Lung (tissue), 12 donors: ENCODE data around the gene HSD3B7. TPM values are rescaled to one million over a fixed set of nuclear protein-coding genes. Genes with fewer than 3 reads are reported as not detected.

Source experiments
- ATAC-seq: fragments of 200-7000 bp; cut with Tn5 transposase; one replicate; pipeline ENCODE4 v1.9.1; 2020; ENCODE audit warnings: moderate number of reproducible peaks; ENCODE audit not compliant: insufficient read depth, low FRiP score
- DNase-seq, 3 donors: peaks; one replicate each; pipeline ENCODE4 v3.0.0-alpha.2; 2013 to 2017
- H3K27ac ChIP-seq, 2 donors: one replicate each; pipeline ENCODE4 v1.5.1; 2013; ENCODE audit warnings: mild to moderate bottlenecking in 2 of 2, moderate library complexity in 2 of 2, control low read depth in 1 of 2, inconsistent platforms in 1 of 2, low read depth in 1 of 2, low read length in 1 of 2
- H3K27me3 ChIP-seq, 3 donors: one replicate each; pipeline ENCODE4 v1.5.1; 2013; ENCODE audit warnings: low read length in 2 of 3; ENCODE audit not compliant: control insufficient read depth in 3 of 3, insufficient read depth in 3 of 3
- H3K36me3 ChIP-seq, 4 donors: one replicate each; pipeline ENCODE4 v1.5.1; 2013; ENCODE audit warnings: low read length in 4 of 4, mild to moderate bottlenecking in 1 of 4, moderate library complexity in 1 of 4; ENCODE audit not compliant: control insufficient read depth in 4 of 4, insufficient read depth in 4 of 4
- H3K4me1 ChIP-seq, 5 donors: one replicate each; pipeline ENCODE4 v1.5.1; 2013; ENCODE audit warnings: low read length in 5 of 5, mild to moderate bottlenecking in 2 of 5, moderate library complexity in 1 of 5; ENCODE audit not compliant: control insufficient read depth in 5 of 5, insufficient read depth in 5 of 5
- H3K4me3 ChIP-seq: one replicate; pipeline ENCODE4 v1.5.1; 2013; ENCODE audit warnings: mild to moderate bottlenecking, control low read depth, moderate library complexity
- H3K9ac ChIP-seq, 2 donors: one replicate each; pipeline ENCODE4 v1.5.1; 2013; ENCODE audit warnings: low read length in 2 of 2, control low read depth in 1 of 2; ENCODE audit not compliant: insufficient read depth in 1 of 2
- H3K9me3 ChIP-seq, 4 donors: one replicate each; pipeline ENCODE4 v1.5.1; 2013; ENCODE audit warnings: low read length in 3 of 4, mild to moderate bottlenecking in 1 of 4, moderate library complexity in 1 of 4; ENCODE audit not compliant: control insufficient read depth in 4 of 4, insufficient read depth in 3 of 4
- CTCF ChIP-seq: IDR thresholded peaks from 2 replicates; pipeline ENCODE4 v1.5.1; 2012; ENCODE audit warnings: mild to moderate bottlenecking; ENCODE audit errors: control extremely low read depth, extremely low read depth
- WGBS, 2 donors: extraction: QIAGEN DNeasy Blood & Tissue Kit; methylation state at CpG; one replicate each; pipeline ENCODE4 v1.1.7; 2013; 5-methylcytosine and 5-hydroxymethylcytosine counted together
- polyA plus RNA-seq, 2 donors: library from polyadenylated mRNA; stranded (reverse); fragments of 200-250 nt; gene quantifications; one replicate each; pipeline ENCODE4 v1.2.1, GENCODE V29; 2013
- total RNA-seq, 2 donors: library from RNA; depleted of rRNA in 1 of 2; stranded (reverse); fragments of >200 nt in 1 of 2; gene quantifications; one replicate each; pipeline ENCODE4 v1.2.1, GENCODE V29; 2014 to 2021
- donor health status: control.
- donor health status: control.
- donor health status: Bipolar disorder and iron deficiency.
- donor health status: healthy.
- donor health status: DM: yes; HTN: yes; CAD: no.

The HSD3B7 gene
- total and polyA plus RNA-seq, 4 donors: 6.2 to 34.5 (median 20.7) TPM

DNA sequence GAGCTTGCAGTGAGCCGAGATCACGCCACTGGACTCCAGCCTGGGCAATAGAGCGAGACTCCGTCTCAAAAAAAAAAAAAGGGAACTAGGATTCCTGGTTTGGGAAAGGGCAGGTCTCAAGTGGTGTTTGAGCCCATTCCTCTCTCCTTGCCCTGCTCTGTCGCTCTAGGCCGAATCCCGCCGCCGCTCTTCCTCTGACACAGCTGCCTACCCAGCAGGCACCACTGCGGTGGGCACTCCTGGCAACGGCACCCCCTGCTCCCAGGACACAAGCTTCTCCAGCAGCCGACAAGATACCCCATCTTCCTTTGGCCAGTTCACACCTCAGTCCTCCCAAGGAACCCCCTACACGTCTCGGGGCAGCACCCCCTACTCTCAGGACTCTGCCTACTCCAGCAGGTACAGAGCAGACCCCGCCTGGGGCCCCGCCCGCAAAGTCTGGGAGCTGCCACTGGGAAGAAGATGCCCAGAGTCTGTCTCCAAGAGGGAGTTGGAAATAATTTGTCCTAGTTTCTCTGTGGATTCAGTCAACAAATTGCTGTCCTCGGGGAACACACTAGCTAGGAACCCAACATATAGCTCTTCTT, 21.0 kb upstream of the HSD3B7 start:
- H3K4me3 ChIP-seq: no peak overlapping the region
- H3K27ac ChIP-seq: no peak overlapping the region
- H3K4me1 ChIP-seq: peaks cover 0 to 1% (median 0%) of the 10 kb centered on the region in 5 donors
- no peaks in the 10 kb centered on the region for H3K9me3 ChIP-seq
- ATAC-seq (no peak), DNase-seq (no peak)
- TF ChIP-seq CTCF: no peak
- 94 to 98% methylated on average over 18 of the region's 18 CpGs for WGBS, 2 donors
- H3K36me3 ChIP-seq: peaks cover 32 to 63% (median 47%) of the 10 kb centered on the region in 4 donors
- no peak overlapping the region for H3K9ac ChIP-seq
- no peaks in the 10 kb centered on the region for H3K27me3 ChIP-seq

GRCh38 chr16:30964574-30965226, 20.3 kb upstream of the HSD3B7 start:
- Histone ChIP-seq H3K27ac (no peak overlapping the region), H3K9me3 (no peaks in the 10 kb centered on the region), H3K4me1 (no peaks in the 10 kb centered on the region), H3K27me3 (no peaks in the 10 kb centered on the region), H3K36me3 (peaks cover 38 to 67% (median 49%) of the 10 kb centered on the region in 4 donors), H3K9ac (no peak overlapping the region), H3K4me3 (no peak overlapping the region)
- no peak for DNase-seq
- 75 to 87% methylated on average over 33 of the region's 33 CpGs for WGBS, 2 donors
- no peak for ATAC-seq
- TF ChIP-seq CTCF: no peak

DNA sequence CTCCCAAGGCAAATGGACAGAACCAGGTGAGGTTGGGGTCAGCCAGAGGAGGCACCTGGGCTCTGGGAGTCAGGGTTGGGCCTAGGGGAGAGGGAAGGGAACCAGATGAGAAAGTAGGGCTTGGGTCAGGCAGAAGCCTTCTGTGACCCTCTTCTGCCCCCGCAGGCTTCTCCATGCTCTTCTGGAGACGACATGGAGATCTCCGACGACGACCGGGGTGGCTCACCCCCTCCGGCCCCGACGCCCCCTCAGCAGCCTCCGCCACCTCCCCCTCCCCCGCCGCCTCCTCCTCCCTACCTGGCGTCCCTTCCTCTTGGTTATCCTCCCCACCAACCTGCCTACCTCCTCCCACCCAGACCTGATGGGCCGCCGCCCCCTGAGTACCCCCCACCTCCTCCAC, 19.6 kb upstream of the HSD3B7 start:
- Histone ChIP-seq H3K9me3 (no peaks in the 10 kb centered on the region), H3K4me3 (no peak overlapping the region)
- 93 to 94% methylated on average over 5 to 15 of the region's 15 CpGs for WGBS, 2 donors

More for the DNA sequence above, 19.6 kb upstream of the HSD3B7 start:
- Histone ChIP-seq H3K9ac (no peak overlapping the region), H3K27me3 (no peaks in the 10 kb centered on the region), H3K27ac (no peak overlapping the region), H3K36me3 (peaks cover 40 to 65% (median 45%) of the 10 kb centered on the region in 4 donors), H3K4me1 (no peaks in the 10 kb centered on the region)
- ATAC-seq: no peak
- DNase-seq: no peak
- no peak for TF ChIP-seq CTCF
